Keratinocyte (primary cell): ENCODE results near the gene LTBP2. TPM values are rescaled to one million over a fixed set of nuclear protein-coding genes. Genes with fewer than 3 reads are reported as not detected.

ENCODE experiments used
- DNase-seq: peaks from one replicate; pipeline ENCODE4 v3.0.0-alpha.2; 2011; ENCODE audit warnings: low read depth, missing footprints, low spot score
- FAIRE-seq: peaks from 2 replicates; lab custom pipeline; 2011; peaks lifted over from hg19 to GRCh38; lab: Jason Lieb, UNC
- H2AFZ ChIP-seq: 2 replicates; pipeline ENCODE4 v1.6.0; 2012; ENCODE audit warnings: low read length, control low read depth, inconsistent platforms; ENCODE audit not compliant: control insufficient read depth
- H3K27ac ChIP-seq: 2 replicates; pipeline ENCODE4 v1.5.1; 2011; ENCODE audit warnings: low read length; ENCODE audit not compliant: control insufficient read depth, insufficient read depth
- H3K27me3 ChIP-seq: 3 replicates; pipeline ENCODE4 v1.6.0; 2011; ENCODE audit warnings: low read length; ENCODE audit not compliant: control insufficient read depth, insufficient read depth; ENCODE audit errors: extremely low read depth
- H3K36me3 ChIP-seq, 2 experiments: 2 replicates in 1 of 2; 3 replicates in 1 of 2; pipeline ENCODE4 v1.5.1; 2011; ENCODE audit warnings: low read length in 2 of 2, mild to moderate bottlenecking in 1 of 2; ENCODE audit not compliant: control insufficient read depth in 2 of 2, insufficient read depth in 2 of 2; ENCODE audit errors: extremely low read depth in 1 of 2
- H3K4me1 ChIP-seq: 3 replicates; pipeline ENCODE4 v1.5.1; 2011; ENCODE audit warnings: low read length; ENCODE audit not compliant: control insufficient read depth, insufficient read depth; ENCODE audit errors: extremely low read depth
- H3K4me2 ChIP-seq: 3 replicates; pipeline ENCODE4 v1.6.0; 2011; ENCODE audit warnings: low read depth, low read length; ENCODE audit not compliant: control insufficient read depth, insufficient read depth; ENCODE audit errors: extremely low read depth
- H3K4me3 ChIP-seq, 3 experiments: fragments of 200-600 bp in 1 of 3; sonication (generic) in 1 of 3; 2 replicates in 2 of 3; 3 replicates in 1 of 3; pipeline ENCODE4 v1.5.1; 2011 to 2016; ENCODE audit warnings: low read length in 3 of 3, mild to moderate bottlenecking in 3 of 3, control low read depth in 2 of 3, inconsistent platforms in 1 of 3, low read depth in 1 of 3, mixed read lengths in 1 of 3, mixed run types in 1 of 3, moderate library complexity in 1 of 3; ENCODE audit not compliant: control insufficient read depth in 2 of 3, insufficient read depth in 2 of 3; ENCODE audit errors: extremely low read depth in 1 of 3
- H3K79me2 ChIP-seq: 2 replicates; pipeline ENCODE4 v1.6.0; 2012; ENCODE audit warnings: low read length; ENCODE audit not compliant: control insufficient read depth, insufficient read depth
- H3K9ac ChIP-seq: 3 replicates; pipeline ENCODE4 v1.6.0; 2011; ENCODE audit warnings: low read length; ENCODE audit not compliant: control insufficient read depth, insufficient read depth; ENCODE audit errors: extremely low read depth
- H3K9me1 ChIP-seq: 3 replicates; pipeline ENCODE4 v1.6.0; 2011; ENCODE audit warnings: low read length; ENCODE audit not compliant: control insufficient read depth, insufficient read depth; ENCODE audit errors: extremely low read depth
- H3K9me3 ChIP-seq: 2 replicates; pipeline ENCODE4 v1.5.1; 2012; ENCODE audit warnings: low read depth, low read length; ENCODE audit not compliant: control insufficient read depth
- H4K20me1 ChIP-seq: 3 replicates; pipeline ENCODE4 v1.6.0; 2011; ENCODE audit warnings: low read length; ENCODE audit not compliant: control insufficient read depth, insufficient read depth; ENCODE audit errors: extremely low read depth
- EZH2 ChIP-seq: IDR thresholded peaks from one replicate; pipeline ENCODE4 v1.6.1; 2012; ENCODE audit warnings: inconsistent platforms, mild to moderate bottlenecking, low read length, moderate library complexity
- dilution Hi-C: fragments of 300-500 bp; cut with MboI; formaldehyde crosslinking; loops from one replicate; pipeline ENCODE4 v1.7.0; 2020; ENCODE audit warnings: low sequenced_read_pairs; ENCODE audit not compliant: extremely low pct_ligation_motif_present
- polyA plus RNA-seq, 5 experiments: library from polyadenylated mRNA; depleted of rRNA in 3 of 5; stranded (reverse) in 3 of 5; stranded (forward) in 1 of 5; unstranded in 1 of 5; fragments of >200 nt; gene quantifications; 1 replicate in 1 of 5; 2 replicates in 3 of 5; 3 replicates in 1 of 5; pipeline versions ENCODE4 v1.2.1 to v1.2.3, GENCODE V29; 2011 to 2012; ENCODE audit warnings: missing spikeins in 2 of 5, low read depth in 1 of 5, low replicate concordance in 1 of 5
- TF ChIP-seq, protein P1 (sequence below), 3 experiments: IDR thresholded peaks in 1 of 3; conservative IDR thresholded peaks in 1 of 3; optimal IDR thresholded peaks in 1 of 3; 2 replicates in 2 of 3; 3 replicates in 1 of 3; pipeline versions ENCODE3 to v1.5.1; 2011; ENCODE audit warnings: low read length in 3 of 3, mild to moderate bottlenecking in 3 of 3, moderate library complexity in 2 of 3, control low read depth in 1 of 3, inconsistent platforms in 1 of 3; ENCODE audit not compliant: insufficient read depth in 2 of 3; ENCODE audit errors: extremely low read depth in 1 of 3

LTBP2 gene
- polyA plus RNA-seq, 1 donor (not counting 4 experiments of a cell fraction or from before 2014, with no cell fraction given), result 23.9 TPM

DNA sequence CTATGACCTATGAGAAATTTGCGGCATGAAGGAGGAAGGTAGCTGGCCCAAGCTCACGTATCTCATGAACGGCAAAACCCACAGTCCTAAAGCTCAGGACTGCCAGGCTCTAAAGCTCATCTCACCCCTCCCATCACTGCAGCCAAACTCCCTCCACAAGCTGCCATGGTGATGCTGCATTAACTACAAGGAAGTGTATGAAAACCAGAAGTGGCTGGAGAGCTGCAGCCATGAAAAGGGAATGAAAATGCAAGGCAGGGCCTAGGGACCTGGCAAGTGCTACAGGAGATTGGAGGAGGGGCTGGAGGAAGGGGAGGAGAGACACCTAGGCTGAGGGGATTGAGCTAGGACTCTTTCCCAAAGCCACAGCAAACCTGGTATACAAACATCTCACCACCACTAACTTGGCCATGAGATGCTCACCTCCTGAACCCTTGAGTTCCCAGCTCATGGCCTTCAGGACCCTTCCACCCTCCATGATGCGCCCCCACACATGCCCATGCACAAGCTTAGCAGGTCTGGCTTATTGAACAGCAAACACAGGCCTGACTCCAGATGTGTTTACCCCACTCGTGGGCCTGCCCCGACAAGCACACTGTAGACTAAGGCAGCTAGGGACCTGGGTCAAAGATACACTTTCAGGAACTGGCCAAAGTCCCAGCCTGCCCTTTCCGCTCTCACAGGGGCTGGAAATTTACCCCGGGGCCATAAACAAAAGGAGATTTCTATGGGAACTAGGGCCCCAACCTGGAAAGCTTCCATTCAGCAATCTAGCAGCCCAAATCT, 42.0 kb downstream of the LTBP2 start:
- TF ChIP-seq, protein P1, sequence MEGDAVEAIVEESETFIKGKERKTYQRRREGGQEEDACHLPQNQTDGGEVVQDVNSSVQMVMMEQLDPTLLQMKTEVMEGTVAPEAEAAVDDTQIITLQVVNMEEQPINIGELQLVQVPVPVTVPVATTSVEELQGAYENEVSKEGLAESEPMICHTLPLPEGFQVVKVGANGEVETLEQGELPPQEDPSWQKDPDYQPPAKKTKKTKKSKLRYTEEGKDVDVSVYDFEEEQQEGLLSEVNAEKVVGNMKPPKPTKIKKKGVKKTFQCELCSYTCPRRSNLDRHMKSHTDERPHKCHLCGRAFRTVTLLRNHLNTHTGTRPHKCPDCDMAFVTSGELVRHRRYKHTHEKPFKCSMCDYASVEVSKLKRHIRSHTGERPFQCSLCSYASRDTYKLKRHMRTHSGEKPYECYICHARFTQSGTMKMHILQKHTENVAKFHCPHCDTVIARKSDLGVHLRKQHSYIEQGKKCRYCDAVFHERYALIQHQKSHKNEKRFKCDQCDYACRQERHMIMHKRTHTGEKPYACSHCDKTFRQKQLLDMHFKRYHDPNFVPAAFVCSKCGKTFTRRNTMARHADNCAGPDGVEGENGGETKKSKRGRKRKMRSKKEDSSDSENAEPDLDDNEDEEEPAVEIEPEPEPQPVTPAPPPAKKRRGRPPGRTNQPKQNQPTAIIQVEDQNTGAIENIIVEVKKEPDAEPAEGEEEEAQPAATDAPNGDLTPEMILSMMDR (optimal IDR thresholded peaks at IDR 0.05 in 1 of 3, IDR thresholded peaks at IDR 0.05 in 1 of 3, conservative IDR thresholded peaks at IDR 0.05 in 1 of 3; ENCODE audit: extremely low read depth in 1 of 3, insufficient read depth in 2 of 3, low read length in 3 of 3), result no peak
- no peak for TF ChIP-seq EZH2
- DNase-seq (peak; percentile 60), FAIRE-seq (peak; percentile 73)
- Histone ChIP-seq H3K9me1 (peaks cover 2% of the 10 kb centered on the region), H3K9me3 (no peaks in the 10 kb centered on the region), H3K27me3 (no peaks in the 10 kb centered on the region), H3K9ac (peak overlapping the region; percentile 61), H3K4me2 (peak overlapping the region; percentile 76), H3K27ac (peak overlapping the region; percentile 99), H3K4me3 (peak overlapping the region in 2 of 3 experiments; percentile 12 to 51), H3K79me2 (peaks cover 16% of the 10 kb centered on the region), H3K4me1 (peaks cover 94% of the 10 kb centered on the region), H3K36me3 (peaks cover 1 to 21% of the 10 kb centered on the region in 2 experiments), H2AFZ (no peak overlapping the region), H4K20me1 (no peaks in the 10 kb centered on the region)
- dilution Hi-C loops, result no loop called here

DNA sequence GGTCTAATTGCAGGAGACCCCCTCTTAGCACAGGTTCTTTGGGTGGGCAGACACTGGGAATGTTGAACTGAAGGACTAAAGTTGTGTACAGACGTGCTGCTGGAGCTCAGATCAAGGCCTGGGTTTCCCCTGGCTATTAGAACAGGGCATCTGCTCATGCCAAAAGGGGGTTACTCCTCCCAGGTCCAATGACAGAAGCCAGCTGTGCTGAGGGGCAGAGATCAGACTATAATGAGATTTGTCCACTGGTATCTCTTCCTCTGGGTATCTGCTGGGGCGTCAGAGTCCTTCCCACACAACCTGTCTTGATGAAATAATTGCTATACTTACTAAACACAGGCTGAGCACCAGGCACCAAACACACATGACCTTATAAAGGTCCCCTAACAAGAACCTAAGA, 42.6 kb downstream of the LTBP2 start:
- Histone ChIP-seq H2AFZ (no peak overlapping the region), H3K4me1 (peaks cover 90% of the 10 kb centered on the region), H4K20me1 (no peaks in the 10 kb centered on the region), H3K4me2 (peak overlapping the region; percentile 76), H3K36me3 (peaks cover 1 to 21% of the 10 kb centered on the region in 2 experiments), H3K9me1 (no peaks in the 10 kb centered on the region), H3K9ac (peak overlapping the region; percentile 61), H3K9me3 (no peaks in the 10 kb centered on the region), H3K79me2 (peaks cover 20% of the 10 kb centered on the region), H3K27me3 (no peaks in the 10 kb centered on the region), H3K27ac (peak overlapping the region; percentile 99), H3K4me3 (peak overlapping the region in 1 of 3 experiments; percentile 4)
- peak; percentile 13 for FAIRE-seq
- TF ChIP-seq, protein P1 (optimal IDR thresholded peaks at IDR 0.05 in 1 of 3, IDR thresholded peaks at IDR 0.05 in 1 of 3, conservative IDR thresholded peaks at IDR 0.05 in 1 of 3; ENCODE audit: extremely low read depth in 1 of 3, insufficient read depth in 2 of 3, low read length in 3 of 3), result no peak
- TF ChIP-seq EZH2, result no peak
- no peak for DNase-seq
- dilution Hi-C loops, result no loop called here
